Measurements from ENCODE around the gene SPATS2. TPM values are rescaled to one million over a fixed set of nuclear protein-coding genes. Genes with fewer than 3 reads are reported as not detected.

The SPATS2 gene
- total and polyA plus RNA-seq, 2 of the 4 experiments (the other 2 are of a cell fraction): 50.6 to 63.3 TPM

- no peaks in the 10 kb centered on the region for H3K27me3 ChIP-seq (ENCODE audit: control insufficient read depth, insufficient read depth, low read length)
- intact Hi-C loops (cut with micrococcal nuclease): loop anchor here (1.0 kb wide), 1 partner anchor 202 kb away; no protein-coding TSS in a partner anchor
- peak overlapping the region; percentile 88 for H3K27ac ChIP-seq (ENCODE audit: insufficient read depth, low read length)
- peak overlapping the region; percentile 74 for H3K4ac ChIP-seq (ENCODE audit: low read depth, low read length)
- H3K56ac ChIP-seq (ENCODE audit: extremely low read depth, insufficient read depth, low read length): peak overlapping the region; percentile 99
- H3K79me1 ChIP-seq (ENCODE audit: low read depth in 1 of 2, low read length in 2 of 2): peaks cover 55 to 78% of the 10 kb centered on the region in 2 experiments
- peak overlapping the region; percentile 41 for H3K14ac ChIP-seq (replicated peaks; ENCODE audit: low read depth, low read length)
- DNase-seq (no peak), ATAC-seq (ENCODE audit: low read depth) (peak; percentile 35)
- no peaks in the 10 kb centered on the region for H3K9me3 ChIP-seq (ENCODE audit: control insufficient read depth, insufficient read depth, low read length)
- 0% methylated on average over 10 of the region's 19 CpGs; no CpG with 5 or more reads in 1 of the 2 experiments for WGBS, 2 experiments (ENCODE audit: extremely low coverage in 2 of 2, insufficient read length in 1 of 2)
- H3K4me2 ChIP-seq (ENCODE audit: low read depth, low read length): peak overlapping the region; percentile 98
- peak overlapping the region; percentile 50; the same call in 1 of the 2 replicates for H2BK120ac ChIP-seq (ENCODE audit: low read depth, low read length)
- H2BK5ac ChIP-seq (ENCODE audit: low read depth, low read length, poor library complexity, severe bottlenecking): peak overlapping the region; percentile 94
- in situ Hi-C loops (cut with MboI; ENCODE audit: low sequenced_read_pairs): no loop called here
- peak overlapping the region; percentile 96 for H2AK9ac ChIP-seq (replicated peaks; ENCODE audit: low read depth, low read length, poor library complexity)
- peak overlapping the region; percentile 99 for H2AFZ ChIP-seq (replicated peaks; ENCODE audit: low read length, poor library complexity)
- CTCF ChIA-PET: interaction anchor here (0.6 to 1.0 kb wide), 2 partner anchors 210 to 237 kb away, joined by 3 read pairs; no protein-coding TSS in a partner anchor
- peak overlapping the region; percentile 47; the same call in 1 of the 2 replicates for H4K5ac ChIP-seq (ENCODE audit: low read depth, low read length)
- peak overlapping the region; percentile 61 for H3K23ac ChIP-seq (ENCODE audit: low read depth, low read length)
- dilution Hi-C loops (cut with HindIII; ENCODE audit: low sequenced_read_pairs, unreplicated experiment): no loop called here
- no peak overlapping the region for H2AK5ac ChIP-seq (ENCODE audit: low read depth, low read length)
- peak overlapping the region; percentile 76 for H3K4me3 ChIP-seq (ENCODE audit: insufficient read depth, low read depth, low read length)
- peak overlapping the region; percentile 94 to 100 for H4K8ac ChIP-seq (ENCODE audit: low read depth in 2 of 2, low read length in 2 of 2)
- 0 out of 2 replicates have a peak, but pooled peaks cover 5% of the 10 kb centered on the region for H3K9me1 ChIP-seq (ENCODE audit: insufficient read depth, low read length)
- POLR2A ChIA-PET (ENCODE audit: unreplicated experiment): no interaction called here
- peaks cover 5% of the 10 kb centered on the region; the same call in 1 of the 2 replicates for H4K20me1 ChIP-seq (ENCODE audit: insufficient read depth, low read length)
- H3K18ac ChIP-seq (ENCODE audit: low read depth, low read length): no peak overlapping the region
- H2BK20ac ChIP-seq (ENCODE audit: low read depth, low read length): no peak overlapping the region
- no peak for TF ChIP-seq RCOR1 (IDR thresholded peaks at IDR 0.05; ENCODE audit: insufficient replicate concordance, low read length)
- TF ChIP-seq CHD1 (IDR thresholded peaks at IDR 0.05; ENCODE audit: low read depth, low read length): no peak
- no peak for TF ChIP-seq POLR2A (IDR thresholded peaks at IDR 0.05; ENCODE audit: low read depth, low read length)
- TF ChIP-seq RAD21 (IDR thresholded peaks at IDR 0.05; ENCODE audit: low read length): no peak
- TF ChIP-seq SMC3 (IDR thresholded peaks at IDR 0.05; ENCODE audit: low read depth, low read length): no peak
- TF ChIP-seq FOS (IDR thresholded peaks at IDR 0.05; ENCODE audit: low read depth, low read length): no peak
- TF ChIP-seq ELK1 (IDR thresholded peaks at IDR 0.05; ENCODE audit: borderline replicate concordance, low read depth, low read length): no peak
- TF ChIP-seq MAZ (IDR thresholded peaks at IDR 0.05; ENCODE audit: borderline replicate concordance, low read depth, low read length): no peak
- TF ChIP-seq USF2 (IDR thresholded peaks at IDR 0.05; ENCODE audit: low read depth, low read length): no peak
- no peak for TF ChIP-seq BHLHE40 (IDR thresholded peaks at IDR 0.05; ENCODE audit: low read depth, low read length)
- H3K4me1 ChIP-seq (ENCODE audit: control insufficient read depth, insufficient read depth, low read length): peaks cover 2% of the 10 kb centered on the region; the same call in 1 of the 2 replicates
- H3K36me3 ChIP-seq (ENCODE audit: control insufficient read depth, insufficient read depth, low read length): peaks cover 10% of the 10 kb centered on the region
- H2BK15ac ChIP-seq (ENCODE audit: low read depth, low read length): no peak overlapping the region; the same call in 2 of the 3 replicates
- no TSS peak for BruUV-seq (replicated peaks)
- H3K9ac ChIP-seq (ENCODE audit: low read depth, low read length): peak overlapping the region; percentile 89
- peak overlapping the region; percentile 72; the same call in 1 of the 2 replicates for H4K91ac ChIP-seq (ENCODE audit: insufficient read depth, low read depth, low read length)
Observed at GRCh38 chr12:49568442-49569162, 201.3 kb downstream of the SPATS2 start.

Data from IMR-90 (cell line).